B cell (primary cell): Measurements from ENCODE around the gene PRR14. TPM values are rescaled to one million over a fixed set of nuclear protein-coding genes. Genes with fewer than 3 reads are reported as not detected.

Experiments
- ATAC-seq: fragments of 200-7000 bp; cut with Tn5 transposase; one replicate; pipeline ENCODE4 v1.10.0; 2021; ENCODE audit warnings: low read depth, mild to moderate bottlenecking, moderate number of reproducible peaks, moderate library complexity
- CTCF ChIA-PET: fragments of 350-600 bp; sonication (Branson Sonifier 250); formaldehyde crosslinking; loops from one replicate; lab custom pipeline; 2021; ENCODE audit warnings: antibody characterized with exemption, inconsistent platforms; lab: Charles Lee
- POLR2A ChIA-PET: fragments of 350-600 bp; sonication (Branson Sonifier 250); formaldehyde crosslinking; loops from one replicate; lab custom pipeline; 2021; ENCODE audit warnings: antibody characterized with exemption; lab: Charles Lee
- DNase-seq: peaks from one replicate; pipeline ENCODE4 v3.0.0; 2013
- H2AFZ ChIP-seq: 2 replicates; pipeline ENCODE4 v1.6.1; 2012; ENCODE audit warnings: mild to moderate bottlenecking, low read depth, low read length; ENCODE audit not compliant: insufficient read depth, poor library complexity, severe bottlenecking
- H3K27ac ChIP-seq, 2 donors: 1 replicate in 1 of 2; 2 replicates in 1 of 2; pipeline ENCODE4 v1.5.1; 2012 to 2013; ENCODE audit warnings: low read length in 2 of 2, mild to moderate bottlenecking in 2 of 2, moderate library complexity in 1 of 2
- H3K27me3 ChIP-seq, 4 experiments: fragments of 200-600 bp in 1 of 4; sonication (generic) in 1 of 4; replicated peaks in 1 of 4; 1 replicate in 2 of 4; 2 replicates in 2 of 4; pipeline versions ENCODE4 v1.6.1 to v1.7.0; 2013 to 2016; ENCODE audit warnings: low read length in 3 of 4, mild to moderate bottlenecking in 2 of 4, mixed read lengths in 1 of 4, moderate library complexity in 1 of 4; ENCODE audit not compliant: insufficient read depth in 4 of 4, control insufficient read depth in 3 of 4; ENCODE audit errors: control extremely low read depth in 1 of 4
- H3K36me3 ChIP-seq, 2 experiments: replicated peaks in 1 of 2; 1 replicate in 1 of 2; 2 replicates in 1 of 2; pipeline versions ENCODE4 v1.6.1 to v1.7.1; 2013; ENCODE audit warnings: low read length in 1 of 2; ENCODE audit not compliant: insufficient read depth in 2 of 2, control insufficient read depth in 1 of 2; ENCODE audit errors: control extremely low read depth in 1 of 2, extremely low read depth in 1 of 2
- H3K4me1 ChIP-seq, 2 donors: fragments of 200-600 bp in 1 of 2; sonication (generic) in 1 of 2; 1 replicate in 1 of 2; 2 replicates in 1 of 2; pipeline versions ENCODE4 v1.5.1 to v1.6.1; 2013 to 2017; ENCODE audit warnings: low read length in 2 of 2; ENCODE audit not compliant: control insufficient read depth in 2 of 2, insufficient read depth in 2 of 2
- H3K4me2 ChIP-seq: replicated peaks from 2 replicates; pipeline ENCODE3; 2012; ENCODE audit warnings: mild to moderate bottlenecking, low read depth, low read length; ENCODE audit not compliant: poor library complexity, severe bottlenecking
- H3K4me3 ChIP-seq, 5 experiments: fragments of 200-600 bp in 1 of 5; sonication (generic) in 1 of 5; 1 replicate in 3 of 5; 2 replicates in 2 of 5; pipeline versions ENCODE4 v1.5.1 to v1.7.0; 2011 to 2016; ENCODE audit warnings: low read length in 4 of 5, mild to moderate bottlenecking in 4 of 5, low read depth in 2 of 5, control low read depth in 1 of 5, moderate library complexity in 1 of 5; ENCODE audit not compliant: insufficient read depth in 1 of 5; ENCODE audit errors: control extremely low read depth in 1 of 5, extremely low read depth in 1 of 5
- H3K79me2 ChIP-seq: fragments of 200-600 bp; sonication (generic); one replicate; pipeline ENCODE4 v1.6.0; 2016; ENCODE audit warnings: low read length; ENCODE audit not compliant: control insufficient read depth, insufficient read depth
- H3K9ac ChIP-seq: fragments of 200-600 bp; sonication (generic); 2 replicates; pipeline ENCODE4 v1.6.1; 2017; ENCODE audit warnings: mild to moderate bottlenecking, low read length, moderate library complexity
- H3K9me3 ChIP-seq, 3 donors: one replicate each; pipeline versions ENCODE4 v1.6.1 to v1.7.1; 2013; ENCODE audit warnings: low read length in 2 of 3; ENCODE audit not compliant: control insufficient read depth in 2 of 3, insufficient read depth in 1 of 3; ENCODE audit errors: control extremely low read depth in 1 of 3
- H4K20me1 ChIP-seq: 2 replicates; pipeline ENCODE4 v1.6.0; 2012; ENCODE audit warnings: mild to moderate bottlenecking, low read length; ENCODE audit not compliant: insufficient read depth, control insufficient read depth, poor library complexity, severe bottlenecking
- H3K27ac Mint-ChIP-seq: one replicate; pipeline ENCODE4 v1.8.0; 2021; ENCODE audit warnings: mixed read lengths
- H3K27me3 Mint-ChIP-seq: one replicate; pipeline ENCODE4 v1.8.0; 2021; ENCODE audit warnings: mixed read lengths
- H3K4me1 Mint-ChIP-seq: one replicate; pipeline ENCODE4 v1.8.0; 2021; ENCODE audit warnings: mixed read lengths
- H3K4me3 Mint-ChIP-seq: one replicate; pipeline ENCODE4 v1.8.0; 2021; ENCODE audit warnings: mixed read lengths
- H3K9me3 Mint-ChIP-seq: one replicate; pipeline ENCODE4 v1.8.0; 2022; ENCODE audit warnings: mixed read lengths; ENCODE audit not compliant: insufficient read depth
- CTCF ChIP-seq: fragments of 200-600 bp; IDR thresholded peaks from one replicate; pipeline ENCODE4 v1.8.0; 2022; ENCODE audit warnings: antibody characterized with exemption, mild to moderate bottlenecking
- EZH2 ChIP-seq: IDR thresholded peaks from 2 replicates; pipeline ENCODE4 v1.6.1; 2012; ENCODE audit warnings: borderline replicate concordance, low read depth, mild to moderate bottlenecking, moderate library complexity, low read length; ENCODE audit not compliant: insufficient read depth, poor library complexity, severe bottlenecking
- WGBS: methylation state at CpG from one replicate; pipeline ENCODE4 v1.1.5; 2013; ENCODE audit warnings: missing lambda C conversion rate; ENCODE audit not compliant: insufficient coverage; 5-methylcytosine and 5-hydroxymethylcytosine counted together
- intact Hi-C: fragments of 100-400 bp; cut with micrococcal nuclease; formaldehyde crosslinking; loops from one replicate; pipeline ENCODE4 v1.10.0; 2022
- polyA plus RNA-seq: library from polyadenylated mRNA; depleted of rRNA; stranded (reverse); fragments of >200 nt; gene quantifications from 2 replicates; pipeline ENCODE4 v1.2.3, GENCODE V29; 2012
- total RNA-seq, 2 donors: library from RNA; stranded (reverse); fragments of 120-200 nt in 1 of 2; gene quantifications; 1 replicate in 1 of 2; 2 replicates in 1 of 2; pipeline versions ENCODE4 v1.2.3 to v1.2.4, GENCODE V29; 2013 to 2022

Gene PRR14
- total and polyA plus RNA-seq, 2 donors (not counting 1 experiment from before 2014, with no cell fraction given): 62.4 to 95.8 TPM

DNA sequence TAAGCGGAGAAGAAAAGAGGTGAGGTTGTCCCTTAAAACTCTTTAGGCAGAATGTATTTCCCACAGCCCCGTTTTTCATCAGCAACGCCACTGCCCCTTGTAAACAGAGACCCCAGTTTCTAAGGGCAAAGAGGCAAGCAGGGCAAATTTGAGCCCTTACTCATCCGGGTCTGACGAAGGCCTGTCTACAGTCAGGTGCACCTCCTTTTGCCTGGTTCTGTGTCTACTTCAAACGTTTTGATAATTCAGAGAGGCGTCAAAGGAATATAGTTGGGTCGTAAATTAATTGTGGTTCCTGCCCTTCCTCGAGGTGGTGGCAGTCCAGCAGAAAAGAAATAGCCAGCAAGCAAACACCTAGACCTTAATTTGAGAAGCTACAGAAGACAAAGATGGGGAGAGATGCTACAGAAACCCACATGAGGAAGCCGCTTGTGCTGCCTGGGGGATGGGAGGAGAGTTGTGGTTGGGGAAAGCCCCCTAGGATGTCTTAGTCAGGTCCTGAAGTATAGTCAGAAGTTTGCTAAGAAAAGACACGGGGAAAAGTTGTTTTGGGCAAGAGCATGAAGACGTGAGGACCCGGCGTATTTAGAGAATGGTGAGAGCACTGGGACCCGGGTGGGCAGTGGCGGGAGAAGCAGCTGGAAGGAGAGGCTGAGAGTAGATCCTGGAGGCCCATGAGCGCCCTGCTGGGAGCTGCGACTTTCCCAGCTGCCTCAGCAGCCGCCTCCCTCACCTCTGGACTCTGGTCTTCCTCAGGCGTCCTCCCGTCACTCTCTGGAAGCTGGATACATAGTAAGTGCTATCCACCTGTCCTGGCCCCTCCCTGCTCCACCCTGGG, 9.9 kb downstream of the PRR14 start:
- Histone ChIP-seq H4K20me1 (peaks cover 60% of the 10 kb centered on the region), H3K4me3 (peak overlapping the region; percentile 64 to 90 (median 79)), H3K4me2 (peak overlapping the region; percentile 97), H3K36me3 (peaks cover 2 to 58% of the 10 kb centered on the region in 2 experiments), H3K9me3 (no peaks in the 10 kb centered on the region), H3K27me3 (no peaks in the 10 kb centered on the region), H2AFZ (no peak overlapping the region), H3K4me1 (peaks cover 30 to 51% of the 10 kb centered on the region in 2 donors), H3K27ac (peak overlapping the region; percentile 80 to 98), H3K79me2 (peaks cover 51% of the 10 kb centered on the region), H3K9ac (peak overlapping the region; percentile 96)
- Mint-ChIP-seq H3K27me3 (no peaks in the 10 kb centered on the region), H3K4me1 (peaks cover 40% of the 10 kb centered on the region), H3K9me3 (no peaks in the 10 kb centered on the region), H3K4me3 (peak overlapping the region; percentile 95), H3K27ac (peak overlapping the region; percentile 96)
- peak; percentile 88 for DNase-seq
- CTCF ChIA-PET: interaction anchor here (0.7 to 4.4 kb wide), 9 partner anchors 10 to 251 kb away, joined by 3 to 38 read pairs (median 4); partner anchors contain the start of genes DCTPP1 and PRR14
- TF ChIP-seq EZH2 (no peak), CTCF (no peak)
- ATAC-seq: no peak
- WGBS: 30% methylated on average over 19 of the region's 21 CpGs
- POLR2A ChIA-PET: interaction anchor here (0.6 to 4.8 kb wide), 7 partner anchors 9 to 478 kb away, joined by 3 to 41 read pairs (median 3); partner anchors contain the start of genes CORO1A, ITGAL, PRR14 and SRCAP
- intact Hi-C loops: loop anchor here (1.0 kb wide), 1 partner anchor 34 kb away; no protein-coding TSS in a partner anchor

DNA sequence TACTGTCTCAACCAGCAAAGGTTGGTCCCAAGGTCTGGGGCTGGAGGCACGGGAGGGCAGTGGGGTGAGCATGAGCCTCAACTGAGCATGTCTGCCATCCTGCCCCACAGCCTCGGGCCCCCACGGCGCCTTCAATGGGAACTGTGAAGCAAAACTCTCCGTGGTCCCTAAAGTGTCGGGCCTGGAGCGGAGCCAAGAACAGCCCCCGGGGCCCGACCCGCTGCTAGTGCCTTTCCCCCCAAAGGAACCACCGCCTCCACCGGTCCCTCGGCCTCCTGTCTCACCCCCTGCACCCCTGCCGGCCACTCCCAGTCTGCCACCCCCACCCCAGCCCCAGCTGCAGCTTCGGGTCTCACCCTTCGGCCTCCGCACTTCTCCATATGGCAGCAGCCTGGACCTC, 11.7 kb downstream of the PRR14 start:
- H3K27ac ChIP-seq: no peak overlapping the region
- DNase-seq (no peak), ATAC-seq (no peak)
- intact Hi-C loops: no loop called here
- peaks cover 24 to 42% of the 10 kb centered on the region in 2 donors for H3K4me1 ChIP-seq
- TF ChIP-seq CTCF (no peak), EZH2 (no peak)
- no peak overlapping the region for H3K4me3 Mint-ChIP-seq
- no peak overlapping the region for H3K4me3 ChIP-seq
- H3K79me2 ChIP-seq: peaks cover 51% of the 10 kb centered on the region
- H3K9me3 Mint-ChIP-seq: no peaks in the 10 kb centered on the region
- no peak overlapping the region for H3K4me2 ChIP-seq
- ChIA-PET POLR2A (interaction anchor here (0.5 to 4.8 kb wide), 2 partner anchors 35 to 463 kb away, joined by 7 to 41 read pairs; partner anchors contain the start of gene SRCAP), CTCF (interaction anchor here (4.4 kb wide), 1 partner anchor 12 kb away, joined by 33 read pairs; the partner anchor contains the start of gene PRR14)
- no peak overlapping the region for H3K9ac ChIP-seq
- H4K20me1 ChIP-seq: peaks cover 79% of the 10 kb centered on the region
- H3K4me1 Mint-ChIP-seq: peaks cover 33% of the 10 kb centered on the region
- H3K27me3 ChIP-seq: no peaks in the 10 kb centered on the region
- 99% methylated on average over 12 of the region's 17 CpGs for WGBS
- H3K27ac Mint-ChIP-seq: no peak overlapping the region
- H3K9me3 ChIP-seq: no peaks in the 10 kb centered on the region
- H3K36me3 ChIP-seq: peaks cover 3 to 64% of the 10 kb centered on the region in 2 experiments
- H2AFZ ChIP-seq: no peak overlapping the region
- no peaks in the 10 kb centered on the region for H3K27me3 Mint-ChIP-seq
